Renal cortical epithelial cell (primary cell): Measurements from ENCODE around the gene NCL. TPM values are rescaled to one million over a fixed set of nuclear protein-coding genes. Genes with fewer than 3 reads are reported as not detected.
"Not testable (repeated sequence)": the region's sequence is repeated elsewhere in the genome, so short reads cannot be mapped to it uniquely, and the experiment has no call there.

Experiments used
- DNase-seq: peaks from one replicate; pipeline ENCODE4 v3.0.0-alpha.2; 2011; ENCODE audit warnings: low read depth
- total RNA-seq: library from RNA; depleted of rRNA; stranded (reverse); fragments of >200 nt; gene quantifications from 2 replicates; pipeline ENCODE4 v1.2.3, GENCODE V29; 2014

NCL gene
- total RNA-seq, 1 donor from 2014 or later: 418 TPM

- DNase-seq: not testable (repeated sequence)
Measured at GRCh38 chr2:231430437-231430836, 33.8 kb downstream of the NCL start.

- no peak for DNase-seq
Measured at GRCh38 chr2:231429901-231430300, 34.4 kb downstream of the NCL start.

- DNase-seq: no peak
Measured at GRCh38 chr2:231429152-231429551, 35.1 kb downstream of the NCL start.

GRCh38 chr2:231427116-231427515 lies 37.2 kb downstream of the NCL start:
- no peak for DNase-seq

GRCh38 chr2:231425811-231426703 lies 38.2 kb downstream of the NCL start:
- peak; percentile 65 for DNase-seq

- no peak for DNase-seq
Measured at GRCh38 chr2:231425291-231425810, 38.9 kb downstream of the NCL start.

- DNase-seq: no peak
Measured at GRCh38 chr2:231423176-231423575, 41.1 kb downstream of the NCL start.

GRCh38 chr2:231422056-231422455 lies 42.2 kb downstream of the NCL start:
- no peak for DNase-seq

GRCh38 chr2:231421051-231421580 lies 43.2 kb downstream of the NCL start:
- DNase-seq: no peak

GRCh38 chr2:231418820-231419640 lies 45.3 kb downstream of the NCL start:
- DNase-seq: no peak

- no peak for DNase-seq
Measured at GRCh38 chr2:231415029-231415428, 49.3 kb downstream of the NCL start.

GRCh38 chr2:231413921-231414476 lies 50.3 kb downstream of the NCL start:
- DNase-seq: no peak

GRCh38 chr2:231413456-231413855 lies 50.8 kb downstream of the NCL start:
- DNase-seq: peak; percentile 13

GRCh38 chr2:231412618-231412963 lies 51.7 kb downstream of the NCL start:
- no peak for DNase-seq

- DNase-seq: peak; percentile 92
Measured at GRCh38 chr2:231411831-231412617, 52.3 kb downstream of the NCL start.

GRCh38 chr2:231411237-231411636 lies 53.0 kb downstream of the NCL start:
- DNase-seq: no peak

GRCh38 chr2:231410293-231411004 lies 53.8 kb downstream of the NCL start:
- DNase-seq: no peak

- DNase-seq: no peak
Measured at GRCh38 chr2:231409776-231410175, 54.5 kb downstream of the NCL start.

GRCh38 chr2:231408304-231408703 lies 56.0 kb downstream of the NCL start:
- DNase-seq: not testable (repeated sequence)

- not testable (repeated sequence) for DNase-seq
Measured at GRCh38 chr2:231407686-231408085, 56.6 kb downstream of the NCL start.
